HG02623 (cell line): ENCODE results near the gene MRTFB.
A peak's percentile ranks its signal among the peaks of the same experiment; 100 is the strongest.

Experiments used
- ATAC-seq: cut with Tn5 transposase; IDR thresholded peaks from one replicate; pipeline ENCODE4 v1.9.1; 2021; ENCODE audit warnings: moderate library complexity; ENCODE audit not compliant: unreplicated experiment

MRTFB gene

GRCh38 chr16:14280541-14280940 is 209.4 kb downstream of the MRTFB start:
- ATAC-seq: no peak

GRCh38 chr16:14283786-14284185 is 212.7 kb downstream of the MRTFB start:
- ATAC-seq: no peak

GRCh38 chr16:14284371-14284770 is 213.3 kb downstream of the MRTFB start:
- ATAC-seq: no peak

GRCh38 chr16:14284930-14285512 is 213.9 kb downstream of the MRTFB start:
- ATAC-seq: peak; percentile 21

GRCh38 chr16:14285513-14286367 is 214.6 kb downstream of the MRTFB start:
- peak; percentile 72 for ATAC-seq

GRCh38 chr16:14286368-14287230 is 215.5 kb downstream of the MRTFB start:
- no peak for ATAC-seq

GRCh38 chr16:14289692-14290340 is 218.7 kb downstream of the MRTFB start:
- no peak for ATAC-seq

- ATAC-seq: no peak
Measured at GRCh38 chr16:14291286-14291685, 220.2 kb downstream of the MRTFB start.

- ATAC-seq: no peak
Measured at GRCh38 chr16:14292051-14292825, 221.1 kb downstream of the MRTFB start.

GRCh38 chr16:14296663-14297062 is 225.5 kb downstream of the MRTFB start:
- ATAC-seq: no peak

GRCh38 chr16:14298374-14299122 is 227.4 kb downstream of the MRTFB start:
- ATAC-seq: no peak

- ATAC-seq: no peak
Measured at GRCh38 chr16:14300705-14301168, 229.6 kb downstream of the MRTFB start.

- ATAC-seq: no peak
Measured at GRCh38 chr16:14301169-14302030, 230.3 kb downstream of the MRTFB start.

GRCh38 chr16:14302031-14302398 is 230.9 kb downstream of the MRTFB start:
- peak; percentile 59 for ATAC-seq

GRCh38 chr16:14302399-14303181 is 231.5 kb downstream of the MRTFB start:
- peak; percentile 20 for ATAC-seq

GRCh38 chr16:14303182-14303618 is 232.1 kb downstream of the MRTFB start:
- ATAC-seq: no peak

GRCh38 chr16:14303639-14304394 is 232.7 kb downstream of the MRTFB start:
- no peak for ATAC-seq
